Measurements from ENCODE around the gene ATP9B. TPM values are rescaled to one million over a fixed set of nuclear protein-coding genes. Genes with fewer than 3 reads are reported as not detected.

ATP9B gene
- total and polyA plus RNA-seq, 10 of the 15 experiments (the other 5 are each of a cell fraction or from before 2014, with no cell fraction given): 0.74 to 20.7 (median 12.9) TPM

DNA sequence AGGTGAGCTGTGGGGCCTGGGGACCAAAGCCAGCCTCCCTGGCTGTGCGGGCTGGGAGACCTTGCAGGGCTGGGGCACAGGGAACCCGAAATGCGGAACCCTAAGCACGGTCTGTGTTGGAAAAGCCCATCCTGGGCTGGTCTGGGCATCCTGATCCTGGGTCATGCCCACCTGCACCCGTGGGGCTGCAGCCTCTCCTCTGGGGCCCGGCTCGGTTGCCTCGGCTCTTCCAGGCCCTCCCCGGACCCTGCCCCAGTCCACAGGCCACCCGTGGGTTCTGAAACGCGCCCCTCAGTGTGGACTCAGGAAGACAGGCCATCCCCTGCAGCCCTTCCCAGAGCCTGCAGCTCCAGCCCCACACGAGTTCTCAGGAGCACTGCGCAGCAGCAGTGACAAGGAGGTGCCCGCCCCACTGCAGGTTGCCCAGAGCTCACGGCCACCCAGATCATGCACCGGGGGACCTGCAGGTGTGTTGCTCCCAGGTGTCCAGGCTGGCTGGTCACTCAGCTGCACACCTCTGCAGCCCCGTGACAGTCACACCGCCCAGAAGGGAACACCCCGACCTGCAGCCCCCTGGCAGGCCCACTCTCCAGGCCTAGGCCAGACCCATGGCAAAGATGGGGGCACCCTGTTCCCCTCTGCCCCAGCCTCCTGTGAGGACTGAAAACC lies 314.3 kb downstream of the ATP9B start:
- FAIRE-seq: no peak
- no peaks in the 10 kb centered on the region for H3K27me3 ChIP-seq (replicated peaks in 1 of 2; ENCODE audit: control insufficient read depth in 2 of 2, insufficient read depth in 2 of 2, low read length in 1 of 2)

More for the DNA sequence above, 314.3 kb downstream of the ATP9B start:
- Histone ChIP-seq H3K4me2 (ENCODE audit: control insufficient read depth, insufficient read depth) (no peak overlapping the region), H3K27ac (ENCODE audit: control insufficient read depth, insufficient read depth) (no peak overlapping the region), H3K4me3 (no peak overlapping the region), H3K9me3 (replicated peaks; ENCODE audit: control insufficient read depth, insufficient read depth, low read length) (no peaks in the 10 kb centered on the region), H2AFZ (ENCODE audit: control insufficient read depth, low read depth, low read length) (no peak overlapping the region), H4K20me1 (ENCODE audit: control insufficient read depth, insufficient read depth) (no peaks in the 10 kb centered on the region), H3K9ac (ENCODE audit: control insufficient read depth, insufficient read depth, low read length) (no peak overlapping the region), H3K4me1 (ENCODE audit: control insufficient read depth, insufficient read depth, low read length) (no peaks in the 10 kb centered on the region), H3K79me2 (ENCODE audit: control insufficient read depth, insufficient read depth, low read length) (no peaks in the 10 kb centered on the region), H3K36me3 (ENCODE audit: control insufficient read depth in 2 of 2, insufficient read depth in 2 of 2, low read length in 1 of 2) (0 out of 4 replicates have a peak, but pooled peaks cover 0 to 2% of the 10 kb centered on the region in 2 experiments)
- no peak for TF ChIP-seq ZBTB40 (IDR thresholded peaks at IDR 0.05; ENCODE audit: borderline replicate concordance)
- TF ChIP-seq POLR2A (IDR thresholded peaks at IDR 0.05; ENCODE audit: low read depth, low read length): peak; percentile 14; the same call in 1 of the 2 replicates
- BruUV-seq (replicated peaks): no TSS peak
- WGBS (ENCODE audit: insufficient coverage, insufficient replicate concordance, low lambda C conversion rate, missing lambda C conversion rate): 74% methylated on average over 20 of the region's 20 CpGs
- ATAC-seq: no peak
- in situ Hi-C loops (cut with MboI): no loop called here
- ChIA-PET SMC1A (ENCODE audit: uncharacterized antibody, unreplicated experiment) (interaction anchor here (0.5 to 1.1 kb wide), 3 partner anchors 8 to 261 kb away, joined by 3 read pairs; no protein-coding TSS in a partner anchor), CTCF (interaction anchor here (1.1 to 6.4 kb wide), 3 partner anchors 7 to 145 kb away, joined by 3 to 48 read pairs (median 17); no protein-coding TSS in a partner anchor), POLR2A (no interaction called here), RAD21 (ENCODE audit: unreplicated experiment) (interaction anchor here (0.6 to 1.3 kb wide), 3 partner anchors 12 to 259 kb away, joined by 3 to 6 read pairs (median 4); partner anchors contain the start of gene NFATC1)
- intact Hi-C loops (cut with micrococcal nuclease; ENCODE audit: unreplicated experiment): no loop called here
- no peak for DNase-seq (ENCODE audit: low read depth, low spot score)
